K562 (cell line): ENCODE results near the gene KCNK4. TPM values are rescaled to one million over a fixed set of nuclear protein-coding genes. Genes with fewer than 3 reads are reported as not detected.
A peak's percentile ranks its signal among the peaks of the same experiment; 100 is the strongest.

Experiments used
- ARID2 ChIP-seq: fragments of 450-650 bp; IDR thresholded peaks from 2 replicates; pipeline ENCODE4 v1.6.1; 2017; ENCODE audit warnings: antibody characterized with exemption, mild to moderate bottlenecking
- CC2D1A ChIP-seq: fragments of 450-650 bp; IDR thresholded peaks from 2 replicates; pipeline ENCODE4 v1.6.1; 2017; ENCODE audit warnings: mild to moderate bottlenecking
- CTBP1 ChIP-seq: fragments of 450-650 bp; IDR thresholded peaks from 2 replicates; pipeline ENCODE4 v1.6.1; 2016; ENCODE audit warnings: borderline replicate concordance
- DMBX1 ChIP-seq: fragments of 250-450 bp; sonication (Bioruptor Pico); IDR thresholded peaks from 2 replicates; pipeline ENCODE4 v1.8.0; 2022; ENCODE audit warnings: inconsistent platforms, mild to moderate bottlenecking, moderate library complexity, borderline replicate concordance
- EWSR1 ChIP-seq: fragments of 450-650 bp; IDR thresholded peaks from 2 replicates; pipeline ENCODE4 v1.6.1; 2018; ENCODE audit warnings: borderline replicate concordance, mild to moderate bottlenecking, low read depth, moderate library complexity; ENCODE audit not compliant: partially characterized antibody
- FOXP1 ChIP-seq: sonication (generic); formaldehyde crosslinking; IDR thresholded peaks from 2 replicates; pipeline ENCODE4 v1.8.0; 2022; ENCODE audit warnings: mild to moderate bottlenecking, missing genetic modification reagents
- GATAD2A ChIP-seq: fragments of 450-650 bp; IDR thresholded peaks from 2 replicates; pipeline ENCODE4 v1.6.1; 2017
- HNRNPH1 ChIP-seq: fragments of 200-400 bp; formaldehyde crosslinking; optimal IDR thresholded peaks from 2 replicates; pipeline ENCODE3; 2017; ENCODE audit warnings: low read depth, mild to moderate bottlenecking, low read length, moderate library complexity
- ID3 ChIP-seq, 2 experiments: fragments of 250-450 bp in 1 of 2; fragments of 450-650 bp in 1 of 2; sonication (Bioruptor Pico) in 1 of 2; IDR thresholded peaks; 2 replicates each; pipeline versions ENCODE4 v1.6.1 to v1.8.0; 2016 to 2021; ENCODE audit warnings: mild to moderate bottlenecking in 2 of 2, moderate library complexity in 2 of 2, missing compliant biosample characterization in 1 of 2, missing genetic modification characterization in 1 of 2
- MIER1 ChIP-seq: fragments of 450-650 bp; IDR thresholded peaks from 2 replicates; pipeline ENCODE4 v1.6.1; 2016; ENCODE audit warnings: antibody characterized with exemption, mild to moderate bottlenecking, low read depth
- MLLT1 ChIP-seq, 2 experiments: fragments of 450-650 bp; IDR thresholded peaks; 2 replicates each; pipeline ENCODE4 v1.6.1; 2016
- NFIC ChIP-seq: fragments of 450-650 bp; IDR thresholded peaks from 2 replicates; pipeline ENCODE4 v1.6.1; 2017; ENCODE audit warnings: mild to moderate bottlenecking, inconsistent platforms
- RB1 ChIP-seq: fragments of 450-650 bp; IDR thresholded peaks from 2 replicates; pipeline ENCODE4 v1.6.1; 2017; ENCODE audit warnings: low read depth, mild to moderate bottlenecking
- SMARCA4 ChIP-seq: fragments of 450-650 bp; IDR thresholded peaks from 2 replicates; pipeline ENCODE4 v1.6.1; 2016
- STAG1 ChIP-seq: sonication (generic); formaldehyde crosslinking; IDR thresholded peaks from 2 replicates; pipeline ENCODE4 v1.5.0; 2020; ENCODE audit warnings: missing genetic modification reagents, borderline replicate concordance
- TARDBP ChIP-seq: fragments of 450-650 bp; IDR thresholded peaks from 2 replicates; pipeline ENCODE4 v1.6.1; 2016
- TEAD4 ChIP-seq, 2 experiments: sonication (generic) in 1 of 2; formaldehyde crosslinking in 1 of 2; IDR thresholded peaks; 2 replicates each; pipeline versions ENCODE4 v1.6.1 to v1.8.0; 2012 to 2022; ENCODE audit warnings: borderline replicate concordance in 1 of 2, inconsistent platforms in 1 of 2, low read length in 1 of 2, mild to moderate bottlenecking in 1 of 2, missing genetic modification reagents in 1 of 2
- ZEB2 ChIP-seq: fragments of 450-650 bp; IDR thresholded peaks from 2 replicates; pipeline ENCODE4 v1.6.1; 2016
- ZNF583 ChIP-seq: fragments of 250-450 bp; sonication (Bioruptor Pico); IDR thresholded peaks from 2 replicates; pipeline ENCODE4 v1.4.0; 2020
- polyA plus RNA-seq, 8 experiments: library from polyadenylated mRNA; depleted of rRNA in 4 of 8; stranded (reverse) in 5 of 8; unstranded in 3 of 8; fragments of >200 nt; fragmentation: Nextera tagmentation in 2 of 8; fragmentation: Illumina TruSeq in 1 of 8; extraction: Ambion mirVana in 2 of 8; extraction: Trizol in 1 of 8; gene quantifications; 2 replicates each; pipeline versions ENCODE4 v1.2.1 to v1.2.3, GENCODE V29; 2011 to 2014; ENCODE audit warnings: inconsistent platforms in 1 of 8, missing spikeins in 1 of 8
- total RNA-seq, 7 experiments: library from RNA; depleted of rRNA in 6 of 7; stranded (reverse); fragments of >200 nt in 6 of 7; fragmentation: Illumina TruSeq in 2 of 7; extraction: Trizol in 2 of 7; gene quantifications; 2 replicates each; pipeline versions ENCODE4 v1.2.1 to v1.2.3, GENCODE V29; 2011 to 2021; ENCODE audit warnings: low replicate concordance in 1 of 7
- TF ChIP-seq, protein P1 (sequence below): fragments of 250-450 bp; sonication (Bioruptor Pico); IDR thresholded peaks from 2 replicates; pipeline ENCODE4 v1.4.0; 2020; ENCODE audit warnings: mild to moderate bottlenecking, moderate library complexity
- TF ChIP-seq, protein P2 (sequence below): sonication (generic); formaldehyde crosslinking; IDR thresholded peaks from 2 replicates; pipeline ENCODE4 v1.9.0; 2022; ENCODE audit warnings: mild to moderate bottlenecking, missing genetic modification reagents
- TF ChIP-seq, protein P3 (sequence below): sonication (generic); formaldehyde crosslinking; IDR thresholded peaks from 2 replicates; pipeline ENCODE4 v1.8.0; 2022; ENCODE audit warnings: missing genetic modification reagents, mild to moderate bottlenecking, moderate library complexity, borderline replicate concordance

Gene KCNK4
- total and polyA plus RNA-seq, 9 of the 15 experiments (the other 6 are each of a cell fraction or from before 2014, with no cell fraction given) = not detected

DNA sequence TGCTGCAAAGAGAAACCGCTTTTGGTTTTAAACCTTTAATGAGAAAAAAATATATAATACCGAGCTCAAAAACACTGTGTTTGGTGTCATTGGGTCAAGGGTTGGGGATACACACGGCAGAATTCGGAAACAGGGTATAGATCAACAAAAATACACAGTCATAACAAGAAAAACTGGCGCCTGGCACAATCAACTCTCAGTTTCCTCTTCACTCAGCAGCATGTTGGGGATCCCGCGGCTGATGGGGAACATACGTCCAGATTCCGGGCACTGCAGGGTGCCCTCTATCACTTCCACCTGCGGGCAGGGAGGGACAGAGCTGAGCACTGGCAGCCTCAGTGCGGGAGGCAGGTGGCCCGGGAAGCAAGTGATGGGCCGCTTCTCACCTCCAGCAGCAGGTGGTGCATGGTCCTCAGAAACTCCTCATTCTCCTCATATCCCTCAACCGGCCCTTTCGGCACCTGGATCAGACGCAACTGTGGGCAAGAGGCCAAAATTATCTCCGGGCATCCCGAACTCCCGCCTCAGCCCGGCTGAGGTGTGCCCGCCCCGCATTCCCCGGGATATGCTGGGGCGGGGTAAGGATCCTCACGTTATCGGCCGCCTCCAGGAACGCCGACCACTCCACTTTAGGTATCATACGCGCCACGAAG, 25.7 kb downstream of the KCNK4 start (continued):
- no peak for TF ChIP-seq ID3 (CRISPR knock-in tag; IDR thresholded peaks at IDR 0.05)
- TF ChIP-seq ID3 (tag; IDR thresholded peaks at IDR 0.05) = 0 out of 2 replicates have a peak, but pooled peaks have one; percentile 20
- 0 out of 2 replicates have a peak, but pooled peaks have one; percentile 18 for TF ChIP-seq CC2D1A
- TF ChIP-seq SMARCA4 = 0 out of 2 replicates have a peak, but pooled peaks have one; percentile 19
- TF ChIP-seq TARDBP = 0 out of 2 replicates have a peak, but pooled peaks have one; percentile 46
- TF ChIP-seq GATAD2A = 0 out of 2 replicates have a peak, but pooled peaks have one; percentile 41
- TF ChIP-seq STAG1 = no peak
- TF ChIP-seq, protein P1, sequence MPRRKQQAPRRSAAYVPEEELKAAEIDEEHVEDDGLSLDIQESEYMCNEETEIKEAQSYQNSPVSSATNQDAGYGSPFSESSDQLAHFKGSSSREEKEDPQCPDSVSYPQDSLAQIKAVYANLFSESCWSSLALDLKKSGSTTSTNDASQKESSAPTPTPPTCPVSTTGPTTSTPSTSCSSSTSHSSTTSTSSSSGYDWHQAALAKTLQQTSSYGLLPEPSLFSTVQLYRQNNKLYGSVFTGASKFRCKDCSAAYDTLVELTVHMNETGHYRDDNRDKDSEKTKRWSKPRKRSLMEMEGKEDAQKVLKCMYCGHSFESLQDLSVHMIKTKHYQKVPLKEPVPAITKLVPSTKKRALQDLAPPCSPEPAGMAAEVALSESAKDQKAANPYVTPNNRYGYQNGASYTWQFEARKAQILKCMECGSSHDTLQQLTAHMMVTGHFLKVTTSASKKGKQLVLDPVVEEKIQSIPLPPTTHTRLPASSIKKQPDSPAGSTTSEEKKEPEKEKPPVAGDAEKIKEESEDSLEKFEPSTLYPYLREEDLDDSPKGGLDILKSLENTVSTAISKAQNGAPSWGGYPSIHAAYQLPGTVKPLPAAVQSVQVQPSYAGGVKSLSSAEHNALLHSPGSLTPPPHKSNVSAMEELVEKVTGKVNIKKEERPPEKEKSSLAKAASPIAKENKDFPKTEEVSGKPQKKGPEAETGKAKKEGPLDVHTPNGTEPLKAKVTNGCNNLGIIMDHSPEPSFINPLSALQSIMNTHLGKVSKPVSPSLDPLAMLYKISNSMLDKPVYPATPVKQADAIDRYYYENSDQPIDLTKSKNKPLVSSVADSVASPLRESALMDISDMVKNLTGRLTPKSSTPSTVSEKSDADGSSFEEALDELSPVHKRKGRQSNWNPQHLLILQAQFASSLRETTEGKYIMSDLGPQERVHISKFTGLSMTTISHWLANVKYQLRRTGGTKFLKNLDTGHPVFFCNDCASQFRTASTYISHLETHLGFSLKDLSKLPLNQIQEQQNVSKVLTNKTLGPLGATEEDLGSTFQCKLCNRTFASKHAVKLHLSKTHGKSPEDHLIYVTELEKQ (CRISPR knock-in tag) = no peak
- TF ChIP-seq TEAD4 (IDR thresholded peaks at IDR 0.05; ENCODE audit: low read length) = peak; percentile 29; the same call in 1 of the 2 replicates
- no peak for TF ChIP-seq TEAD4 (CRISPR knock-in tag; IDR thresholded peaks at IDR 0.05; ENCODE audit: borderline replicate concordance)
- no peak for TF ChIP-seq ARID2
- peak; percentile 67; the same call in 1 of the 2 replicates for TF ChIP-seq FOXP1 (CRISPR knock-in tag)
- TF ChIP-seq, protein P2, sequence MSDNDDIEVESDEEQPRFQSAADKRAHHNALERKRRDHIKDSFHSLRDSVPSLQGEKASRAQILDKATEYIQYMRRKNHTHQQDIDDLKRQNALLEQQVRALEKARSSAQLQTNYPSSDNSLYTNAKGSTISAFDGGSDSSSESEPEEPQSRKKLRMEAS (CRISPR knock-in tag) = peak; percentile 45; the same call in 1 of the 2 replicates
- no peak for TF ChIP-seq DMBX1
- TF ChIP-seq MLLT1 (IDR thresholded peaks at IDR 0.05) = 0 out of 4 replicates have a peak, but pooled peaks of 1 of the 2 experiments have one; percentile 60
- 0 out of 2 replicates have a peak, but pooled peaks have one; percentile 59 for TF ChIP-seq RB1
- peak; percentile 70 for TF ChIP-seq ZEB2
- TF ChIP-seq EWSR1 = no peak
- TF ChIP-seq CTBP1 = peak; percentile 84; the same call in 1 of the 2 replicates
- TF ChIP-seq HNRNPH1 = no peak
- peak; percentile 91 for TF ChIP-seq NFIC
- TF ChIP-seq ZNF583 (CRISPR knock-in tag) = 0 out of 2 replicates have a peak, but pooled peaks have one; percentile 55
- TF ChIP-seq, protein P3, sequence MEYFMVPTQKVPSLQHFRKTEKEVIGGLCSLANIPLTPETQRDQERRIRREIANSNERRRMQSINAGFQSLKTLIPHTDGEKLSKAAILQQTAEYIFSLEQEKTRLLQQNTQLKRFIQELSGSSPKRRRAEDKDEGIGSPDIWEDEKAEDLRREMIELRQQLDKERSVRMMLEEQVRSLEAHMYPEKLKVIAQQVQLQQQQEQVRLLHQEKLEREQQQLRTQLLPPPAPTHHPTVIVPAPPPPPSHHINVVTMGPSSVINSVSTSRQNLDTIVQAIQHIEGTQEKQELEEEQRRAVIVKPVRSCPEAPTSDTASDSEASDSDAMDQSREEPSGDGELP (CRISPR knock-in tag) = peak; percentile 51; the same call in 1 of the 2 replicates
- TF ChIP-seq MIER1 = 0 out of 2 replicates have a peak, but pooled peaks have one; percentile 15
